Right renal pelvis (tissue), 4 donors: ENCODE results near the gene GAB2. TPM values are rescaled to one million over a fixed set of nuclear protein-coding genes. Genes with fewer than 3 reads are reported as not detected.

Source experiments
- DNase-seq, 4 donors: peaks; one replicate each; pipeline ENCODE4 v3.0.0-alpha.2; 2013; ENCODE audit warnings: low read depth in 4 of 4, low spot score in 3 of 4, missing footprints in 1 of 4
- polyA plus RNA-seq, 4 donors: library from polyadenylated mRNA; unstranded; fragments of 120-200 nt; gene quantifications; one replicate each; pipeline ENCODE4 v1.2.1, GENCODE V29; 2013; ENCODE audit not compliant: insufficient read length in 4 of 4

The GAB2 gene
- polyA plus RNA-seq, 4 donors: 17.4 to 20.1 (median 18.0) TPM

DNA sequence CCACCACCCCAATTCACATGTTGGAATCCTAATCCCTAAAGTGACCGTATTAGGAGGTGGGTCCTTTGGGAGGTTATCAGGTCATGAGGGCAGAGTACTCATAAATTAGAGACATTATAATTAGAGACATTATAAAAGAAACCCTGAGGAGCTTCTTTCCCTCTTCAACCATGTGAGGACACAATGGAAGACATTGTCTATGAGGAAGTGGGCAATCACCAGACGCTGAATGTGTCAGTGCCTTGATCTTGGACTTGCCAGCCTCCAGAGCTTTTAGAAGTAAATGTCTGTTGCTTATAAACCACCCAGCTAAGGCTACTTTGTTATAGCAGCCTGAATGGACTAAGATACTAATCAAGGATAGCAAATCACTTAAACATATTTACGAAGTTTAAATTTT lies 14.8 kb downstream of the GAB2 start:
- no peak for DNase-seq

GRCh38 chr11:78400702-78401101 lies 16.9 kb downstream of the GAB2 start:
- DNase-seq: no peak

DNA sequence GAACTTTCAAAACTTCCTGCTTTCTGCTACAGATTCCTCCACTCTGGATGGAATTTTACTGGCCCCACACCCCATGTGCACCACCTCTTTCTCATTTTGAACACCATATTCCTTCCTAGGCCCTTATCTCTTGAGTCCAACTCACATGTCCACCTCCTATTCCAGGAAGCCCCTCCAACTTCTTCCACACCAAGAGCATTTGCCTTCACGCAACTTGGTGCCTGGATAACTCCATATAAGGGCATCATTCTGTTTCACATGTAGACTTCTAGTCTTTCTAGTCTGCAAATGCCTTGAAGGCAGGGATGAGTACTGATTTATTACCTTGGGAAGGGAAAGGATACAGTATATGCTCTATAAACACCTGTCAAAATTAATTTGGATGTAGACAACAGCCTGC lies 17.5 kb downstream of the GAB2 start:
- DNase-seq: no peak

- no peak for DNase-seq
Observed at GRCh38 chr11:78399136-78399535, 18.5 kb downstream of the GAB2 start.

DNA sequence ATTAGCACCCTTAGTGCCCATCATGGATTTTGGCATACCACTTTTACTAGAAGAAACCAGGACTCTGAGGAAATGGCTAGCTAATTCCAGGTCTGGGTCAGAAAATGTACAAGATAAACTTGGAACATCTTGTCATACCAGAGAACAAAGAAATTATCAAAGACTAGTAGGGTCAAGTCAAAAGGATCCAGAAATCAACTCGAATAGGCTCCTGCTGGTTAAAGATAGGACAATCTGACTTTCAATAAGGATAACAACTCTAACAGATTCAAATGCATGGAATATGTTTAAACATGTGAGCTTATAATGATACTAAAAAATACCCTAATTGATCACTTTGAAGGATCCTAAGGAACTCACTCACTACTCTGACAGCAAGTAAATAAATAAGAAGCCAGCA lies 18.9 kb downstream of the GAB2 start:
- DNase-seq: no peak

DNA sequence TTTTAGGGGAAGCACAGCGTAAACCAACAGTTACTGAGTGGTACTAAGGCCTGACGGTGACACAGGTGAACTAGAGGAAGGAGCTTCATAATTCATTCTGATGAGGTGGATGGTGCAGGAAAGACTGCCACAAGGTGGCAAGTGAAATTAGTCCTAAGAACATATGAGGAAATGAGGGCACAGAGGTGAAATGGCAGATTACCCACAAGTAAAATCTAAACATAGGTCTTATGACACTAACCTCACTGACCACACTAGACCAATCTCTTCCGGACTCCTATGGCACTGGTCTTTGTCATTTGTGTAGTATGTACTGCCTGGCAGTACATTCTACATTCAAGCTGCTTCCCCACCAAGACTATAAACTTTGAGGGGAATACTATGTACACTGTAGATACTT lies 20.2 kb downstream of the GAB2 start:
- no peak for DNase-seq

DNA sequence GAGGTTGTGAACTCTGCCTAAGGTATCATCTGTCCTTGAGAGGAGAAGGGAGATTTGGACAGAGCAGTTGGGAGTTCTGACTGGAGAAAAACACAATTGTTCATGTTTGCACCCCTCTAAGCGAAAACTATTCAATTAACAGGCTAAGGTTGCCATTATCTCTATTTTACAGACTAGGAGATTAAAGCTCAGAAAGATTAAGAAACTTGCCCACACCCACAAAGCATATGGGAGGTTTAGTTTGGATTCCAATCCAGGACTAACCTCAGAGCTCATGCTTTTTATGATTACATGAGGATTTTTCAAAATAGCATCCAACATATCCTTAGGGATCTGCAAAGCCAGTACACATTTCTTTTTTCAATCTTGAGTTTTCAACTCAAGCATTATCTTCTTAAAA lies 22.0 kb downstream of the GAB2 start:
- DNase-seq: no peak

DNA sequence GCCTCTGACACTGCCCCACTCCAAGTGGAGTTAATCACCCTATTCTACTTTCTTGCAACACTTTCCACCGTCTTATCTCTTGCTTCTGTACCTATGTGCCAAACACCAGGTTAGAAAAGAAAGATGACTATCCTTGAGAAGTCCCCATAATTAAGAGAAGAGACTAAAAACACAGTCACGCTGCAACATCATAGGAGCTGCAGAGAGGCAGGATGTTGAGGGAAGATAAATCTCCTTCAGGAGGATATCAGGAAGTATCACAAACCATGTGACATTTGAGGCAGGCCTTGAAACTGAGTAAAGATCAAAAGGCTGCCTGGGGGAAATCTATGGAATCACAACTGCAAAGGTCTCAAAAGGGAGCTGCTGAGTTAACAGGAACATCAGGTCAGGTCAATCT lies 24.8 kb downstream of the GAB2 start:
- DNase-seq: no peak

DNA sequence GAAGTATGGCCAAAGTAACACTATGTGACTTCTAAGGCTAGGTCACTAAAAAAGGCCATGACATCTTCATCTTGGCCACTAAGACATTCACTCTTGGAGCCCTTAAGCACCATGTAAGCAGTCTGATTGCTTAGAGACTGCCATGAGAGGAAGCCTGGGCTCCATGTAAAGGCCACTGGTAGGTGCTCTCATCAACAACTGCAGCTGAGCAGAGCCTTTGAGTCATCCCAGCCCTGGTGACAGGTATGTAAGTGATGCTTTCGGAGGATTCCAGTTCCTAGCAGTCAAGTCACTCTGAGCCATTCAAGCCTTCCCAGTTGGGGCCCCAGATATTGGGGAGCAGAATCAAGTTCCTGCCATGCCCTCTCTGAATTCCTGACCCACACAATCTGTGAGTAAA lies 26.2 kb downstream of the GAB2 start:
- no peak for DNase-seq

GRCh38 chr11:78390809-78391208 lies 26.8 kb downstream of the GAB2 start:
- no peak for DNase-seq

DNA sequence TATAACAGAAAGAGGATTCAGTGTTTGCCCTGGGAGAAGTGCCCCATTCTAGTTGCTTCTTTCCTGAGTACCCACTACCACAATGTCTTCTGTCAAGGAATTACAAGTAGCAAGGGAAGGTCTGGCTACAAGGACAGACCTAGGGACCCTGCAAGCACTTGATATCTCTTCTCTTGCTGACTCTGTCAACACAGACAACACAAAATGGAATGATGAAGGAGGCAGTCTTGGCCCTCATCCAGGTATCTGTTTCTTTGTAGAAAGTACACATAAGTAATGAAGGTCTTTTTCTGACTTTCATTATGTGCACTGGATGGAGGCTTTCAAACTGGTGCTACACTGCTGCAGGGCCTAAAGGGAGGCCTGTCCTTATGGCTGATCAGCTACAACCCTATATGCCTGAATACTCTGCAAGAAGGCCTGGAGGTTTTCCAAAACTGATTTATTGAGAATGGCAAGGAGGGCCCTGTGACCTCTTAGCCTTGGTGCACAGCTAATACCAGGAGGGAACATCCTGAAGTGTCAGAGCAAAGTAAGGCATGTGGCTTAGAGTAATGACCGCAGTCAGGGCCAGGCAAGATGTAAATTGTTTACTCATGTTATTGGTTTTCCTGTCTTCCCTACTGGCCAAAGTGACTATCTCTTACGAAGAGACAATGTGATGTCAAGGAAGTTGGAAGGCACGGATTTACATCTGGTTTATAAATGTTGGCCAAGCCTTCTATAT lies 31.2 kb downstream of the GAB2 start:
- no peak for DNase-seq

- no peak for DNase-seq
Observed at GRCh38 chr11:78385205-78385604, 32.4 kb downstream of the GAB2 start.

DNA sequence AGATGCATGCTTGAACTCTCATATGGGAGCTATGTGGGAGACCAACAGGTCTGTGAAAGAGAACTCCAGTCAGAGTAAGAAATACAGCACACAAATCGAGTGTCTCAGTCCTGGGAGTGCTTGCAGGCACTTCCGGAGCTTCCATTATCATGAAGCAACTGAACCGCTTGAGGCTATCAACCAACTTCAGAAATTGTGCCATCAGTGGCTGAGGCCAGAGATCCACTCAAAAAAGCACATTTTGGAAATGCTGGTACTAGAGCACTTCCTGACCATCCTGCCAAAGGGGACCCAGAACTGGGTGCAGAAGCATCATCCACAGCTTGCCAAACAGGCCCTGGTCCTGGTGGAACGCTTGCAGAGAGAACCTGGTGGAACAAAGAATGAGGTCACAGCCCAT lies 33.4 kb downstream of the GAB2 start:
- DNase-seq: no peak

DNA sequence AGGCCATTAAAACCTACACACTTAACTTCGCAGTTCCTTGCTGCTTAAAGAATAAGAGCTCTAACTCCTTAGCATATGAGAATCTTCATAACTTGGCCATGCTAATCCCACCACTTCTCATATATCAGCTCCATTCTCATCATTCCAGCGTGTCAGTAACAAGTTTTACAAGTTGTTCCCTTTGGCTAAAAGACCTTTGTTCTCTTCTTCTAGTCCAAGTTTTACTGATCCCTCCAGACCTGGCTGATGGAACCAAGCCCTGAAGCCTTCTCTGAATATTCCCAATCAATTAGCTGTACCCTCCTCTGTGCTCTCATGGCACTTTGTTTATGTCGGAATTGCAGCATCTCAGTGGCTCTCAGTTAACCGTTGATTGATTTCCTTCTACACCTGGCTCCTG lies 35.8 kb downstream of the GAB2 start:
- no peak for DNase-seq

- no peak for DNase-seq
Observed at GRCh38 chr11:78380615-78381051, 37.0 kb downstream of the GAB2 start.

- DNase-seq: no peak
Observed at GRCh38 chr11:78379039-78379670, 38.5 kb downstream of the GAB2 start.

GRCh38 chr11:78377625-78378418 lies 39.8 kb downstream of the GAB2 start:
- DNase-seq: no peak

DNA sequence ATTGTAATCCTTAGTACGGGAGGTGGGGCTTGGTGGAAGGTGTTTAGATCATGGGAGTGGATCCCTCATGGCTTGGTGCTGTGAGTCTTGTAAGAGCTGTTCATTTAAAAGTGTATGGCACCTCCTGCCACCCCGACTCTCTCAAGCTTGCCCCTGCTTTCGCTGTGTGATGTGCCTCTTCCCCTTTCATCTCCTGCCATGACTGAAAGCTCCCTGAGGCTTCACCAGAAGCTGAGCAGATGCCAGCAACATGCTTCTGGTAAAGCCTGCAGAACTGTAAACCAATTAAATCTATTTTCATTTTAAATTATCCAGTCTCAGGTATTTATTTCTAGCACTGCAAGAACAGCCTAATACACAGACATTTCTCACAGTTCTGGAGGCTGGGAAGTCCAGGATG lies 40.8 kb downstream of the GAB2 start:
- DNase-seq: no peak

- no peak for DNase-seq
Observed at GRCh38 chr11:78374917-78375316, 42.7 kb downstream of the GAB2 start.

GRCh38 chr11:78373689-78374088 lies 43.9 kb downstream of the GAB2 start:
- DNase-seq: no peak

DNA sequence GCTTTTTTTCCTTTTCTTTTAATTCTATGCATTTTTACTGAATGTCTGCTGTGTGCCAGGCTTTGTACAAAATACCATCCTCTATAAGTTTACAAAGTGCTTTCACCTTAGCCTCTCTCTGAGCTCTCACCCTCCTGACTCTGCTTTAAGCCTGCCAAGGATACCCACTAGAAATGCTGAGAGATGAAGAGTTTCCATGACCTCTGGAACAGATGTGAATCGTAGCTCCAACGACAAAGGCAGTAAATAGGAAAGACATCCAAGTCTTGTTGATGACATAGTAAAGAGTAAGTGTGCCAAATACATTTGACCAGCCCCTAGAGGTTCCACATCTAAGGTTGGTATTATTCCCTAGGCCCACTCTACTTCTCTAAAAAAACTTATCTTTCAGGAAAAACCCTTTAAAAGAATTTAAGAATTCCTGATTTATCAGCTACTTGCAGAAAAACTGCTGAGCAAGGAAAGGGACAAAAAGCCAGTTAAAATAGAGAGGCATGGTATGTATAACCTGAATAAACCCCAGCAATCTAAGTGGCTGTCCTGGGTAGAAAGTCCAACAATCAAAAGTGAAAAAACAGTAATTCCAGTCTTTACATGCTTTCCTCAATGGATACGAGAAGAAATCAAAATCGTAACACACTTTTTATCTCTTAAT lies 45.4 kb downstream of the GAB2 start:
- no peak for DNase-seq
